Hematopoietic multipotent progenitor cell (in vitro differentiated cells): ENCODE data around the gene CD24. TPM values are rescaled to one million over a fixed set of nuclear protein-coding genes. Genes with fewer than 3 reads are reported as not detected.
A peak's percentile ranks its signal among the peaks of the same experiment; 100 is the strongest.
"Not testable (repeated sequence)": the region's sequence is repeated elsewhere in the genome, so short reads cannot be mapped to it uniquely, and the experiment has no call there.

ENCODE experiments used
- DNase-seq, 3 donors: peaks; one replicate each; pipeline ENCODE4 v3.0.0-alpha.2; 2011 to 2015; ENCODE audit warnings: low read depth in 2 of 3, low spot score in 2 of 3
- total RNA-seq: library from RNA; depleted of rRNA; stranded (reverse); fragments of >200 nt; gene quantifications from one replicate; pipeline ENCODE4 v1.2.3, GENCODE V29; 2012

CD24 gene
- total RNA-seq, 1 donor = 3.5 TPM

DNA sequence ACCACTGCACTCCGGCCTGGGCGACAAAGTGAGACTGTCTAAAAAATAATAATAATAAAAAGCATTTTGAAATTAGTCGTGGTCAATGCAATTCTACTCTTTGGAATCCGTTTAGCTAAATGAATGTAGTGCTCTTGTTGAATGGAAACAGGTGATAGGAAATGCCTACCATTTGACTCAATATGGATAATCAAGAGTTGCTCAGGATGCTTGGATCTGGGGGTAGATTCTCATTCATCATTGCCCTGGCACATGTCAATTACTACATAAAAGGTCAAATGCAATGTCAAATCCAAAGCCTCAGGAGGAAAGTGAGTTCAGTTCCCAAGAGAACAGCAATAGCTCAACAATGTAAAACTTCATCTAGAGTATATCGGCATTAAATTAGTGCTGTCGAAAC is 3.8 kb downstream of the CD24 start:
- DNase-seq = not testable (repeated sequence)

DNA sequence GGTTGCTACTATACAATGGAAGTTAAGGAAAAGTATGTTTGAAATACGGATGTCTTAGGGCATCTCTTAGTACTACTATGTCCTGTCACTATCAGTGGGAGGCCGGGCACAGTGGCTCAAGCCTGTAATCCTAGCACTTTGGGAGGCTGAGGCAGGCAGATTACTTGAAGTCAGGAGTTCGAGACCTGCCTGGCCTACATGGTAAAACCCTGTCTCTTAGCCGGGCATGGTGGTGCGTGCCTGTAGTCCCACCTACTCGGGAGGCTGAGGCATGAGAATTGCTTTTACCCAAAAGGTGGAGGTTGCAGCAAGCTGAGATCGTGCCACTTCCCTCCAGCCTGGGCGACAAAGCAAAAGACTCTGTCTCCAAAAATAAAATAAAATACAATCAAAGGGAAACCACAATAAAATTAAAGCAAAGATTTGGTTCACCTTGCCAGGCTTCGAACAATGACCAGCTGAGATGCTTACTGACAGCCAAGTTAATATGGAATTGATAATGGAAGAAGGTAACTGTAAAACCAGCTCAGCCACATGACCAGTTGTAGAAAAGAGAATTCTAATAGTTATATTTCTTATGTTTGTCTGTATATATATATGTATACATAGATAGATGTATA is 6.5 kb downstream of the CD24 start:
- no peak for DNase-seq

DNA sequence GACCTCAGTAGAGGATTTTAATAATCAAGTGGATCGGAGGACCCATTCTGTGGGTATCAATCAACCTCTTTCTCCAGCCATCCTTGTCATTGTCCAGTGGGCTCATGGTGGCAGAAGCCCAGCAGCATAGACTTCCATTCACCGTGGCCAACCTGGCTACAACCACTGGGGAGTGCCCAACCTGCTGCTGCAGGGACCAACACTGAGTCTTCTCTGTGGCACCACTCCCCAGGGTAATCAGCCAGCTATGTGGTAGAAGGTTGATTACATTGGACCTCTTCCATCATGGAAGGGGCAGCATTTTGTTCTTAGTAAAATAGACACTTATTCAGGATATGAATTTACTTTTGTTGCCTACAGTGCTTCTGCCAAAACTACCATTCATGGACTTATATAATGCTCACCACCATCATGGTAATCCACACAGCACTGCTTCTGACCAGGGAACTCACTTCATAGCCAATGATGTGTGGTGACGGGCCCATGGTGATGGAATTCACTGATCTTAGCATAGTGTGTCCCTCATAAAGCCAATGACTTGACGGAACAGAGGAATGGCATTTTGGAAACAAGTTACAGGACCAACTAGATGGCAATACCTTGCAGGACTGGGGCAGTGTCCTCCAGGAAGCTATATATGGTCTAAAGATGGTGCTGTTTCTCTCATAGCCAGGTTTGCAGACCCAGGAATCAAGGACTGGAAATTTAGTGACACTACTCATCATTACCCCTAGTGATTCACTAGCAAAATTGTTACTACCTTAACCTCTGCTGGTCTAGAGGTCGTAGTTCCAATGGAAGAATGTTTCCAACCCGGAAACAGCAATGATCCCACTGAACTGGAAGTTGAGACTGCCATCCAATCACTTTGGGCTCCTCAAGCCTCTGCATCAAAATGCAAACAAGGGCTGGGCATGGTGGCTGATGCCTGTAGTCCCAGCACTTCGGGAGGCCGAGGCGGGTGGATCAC is 7.6 kb downstream of the CD24 start:
- DNase-seq = no peak

DNA sequence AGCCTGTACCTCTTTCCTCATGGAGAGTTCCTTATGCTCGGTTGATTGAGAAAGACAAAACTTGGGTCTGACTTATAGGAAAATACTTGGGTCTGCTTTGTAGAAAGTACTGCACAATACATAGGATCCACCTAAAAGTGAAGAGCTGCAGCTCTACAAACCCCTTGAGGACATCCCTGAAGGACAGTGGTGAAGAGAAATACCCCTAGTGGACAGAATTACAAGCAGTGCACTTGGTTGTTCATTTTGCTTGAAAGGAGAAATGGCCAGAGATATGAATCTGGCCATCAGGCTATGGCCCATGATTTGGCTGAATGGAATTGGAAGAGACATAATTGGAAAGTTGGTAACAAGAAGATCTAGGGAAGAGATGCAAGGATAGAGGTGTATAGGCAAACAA is 8.3 kb downstream of the CD24 start:
- no peak for DNase-seq

DNA sequence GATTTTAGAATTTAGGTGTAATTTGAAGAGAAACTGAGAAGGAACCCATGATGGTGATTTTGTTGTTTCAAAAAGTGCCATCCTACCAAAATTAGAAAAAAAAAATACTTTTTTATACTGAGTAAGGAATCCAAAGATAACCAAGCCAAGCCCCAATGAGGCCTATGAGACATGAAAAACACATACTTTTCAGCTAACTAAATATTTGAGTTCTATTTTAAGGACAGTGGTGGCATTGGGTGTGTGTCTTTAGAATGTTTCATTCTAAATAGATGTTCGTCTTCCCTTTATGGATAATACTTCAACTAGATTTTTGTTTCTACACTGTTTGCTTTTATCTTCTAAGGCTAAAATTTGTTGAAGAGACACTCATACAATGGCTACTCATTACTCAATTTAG is 9.6 kb downstream of the CD24 start:
- no peak for DNase-seq

DNA sequence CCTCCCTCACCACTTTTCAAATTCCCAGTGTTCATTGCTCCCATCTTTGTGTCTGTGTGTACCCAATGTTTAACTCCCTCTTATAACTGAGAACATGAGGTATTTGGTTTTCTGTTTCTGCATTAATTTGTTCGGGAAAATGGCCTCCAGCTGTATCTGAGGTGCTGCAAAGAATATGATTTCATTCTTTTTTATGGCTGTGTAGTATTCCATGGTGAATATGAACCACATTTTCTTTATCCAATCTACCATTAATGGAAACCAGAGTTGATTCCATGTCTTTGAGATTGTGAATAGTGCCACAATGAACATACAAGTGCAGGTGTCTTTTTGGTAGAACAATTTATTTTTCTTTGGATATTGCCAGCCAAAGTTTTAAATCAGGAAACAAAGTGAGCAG is 10.4 kb downstream of the CD24 start:
- DNase-seq = no peak

DNA sequence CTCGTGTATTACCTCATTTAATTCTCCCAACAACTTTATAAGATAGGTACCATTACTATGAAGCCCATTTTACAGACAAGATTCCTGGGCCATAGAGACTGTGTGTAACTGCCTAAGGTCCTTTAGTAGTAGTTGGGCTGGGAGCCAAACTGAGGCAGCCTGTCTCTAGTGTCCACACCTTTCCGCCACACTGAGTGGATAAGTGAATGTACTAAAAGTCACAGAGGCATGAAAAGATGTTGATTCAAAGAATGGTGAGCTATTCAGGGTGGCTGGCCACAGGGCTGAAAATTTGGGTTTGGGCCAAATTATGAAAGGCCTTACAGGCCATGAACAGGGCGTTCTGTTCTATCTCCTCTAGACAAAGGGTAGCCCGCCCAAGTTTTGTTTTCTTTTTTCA is 11.0 kb downstream of the CD24 start:
- no peak for DNase-seq

DNA sequence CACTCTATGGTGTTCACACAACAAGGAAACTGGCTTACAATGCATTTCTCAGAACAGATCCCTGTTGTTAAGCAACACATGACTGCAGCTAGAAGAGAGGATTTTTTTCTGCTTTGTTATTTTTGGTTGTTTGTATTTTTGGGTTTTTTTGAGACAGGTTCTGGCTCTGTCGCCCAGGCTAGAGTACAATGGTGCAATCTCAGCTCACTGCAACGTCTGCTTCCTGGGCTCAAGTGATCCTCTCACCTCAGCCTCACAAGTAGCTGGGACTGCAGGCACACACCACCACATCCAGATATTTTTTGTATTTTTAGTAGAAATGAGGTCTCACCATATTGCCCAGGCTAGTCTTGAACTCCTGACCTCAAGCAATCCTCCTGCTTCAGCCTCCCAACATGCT is 12.7 kb downstream of the CD24 start:
- no peak for DNase-seq

DNA sequence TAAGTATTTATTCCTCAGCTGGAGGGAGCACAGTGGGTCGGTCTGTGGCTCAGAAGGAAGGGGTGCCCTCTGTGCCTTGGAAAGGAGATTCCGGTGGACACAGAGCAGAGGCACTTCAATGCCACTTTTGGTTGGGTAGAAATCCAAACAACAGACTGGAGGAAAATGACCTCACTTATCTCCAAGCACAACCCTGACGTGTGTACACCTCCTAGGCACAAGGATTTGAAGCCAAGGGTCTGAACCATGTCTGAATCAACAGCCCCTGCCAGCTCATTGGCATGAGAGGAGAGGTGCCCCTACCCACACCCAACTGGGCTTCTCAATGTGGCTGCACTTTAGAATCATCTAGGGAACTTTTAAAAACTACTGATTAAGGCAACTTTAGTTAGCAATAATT is 13.4 kb downstream of the CD24 start:
- DNase-seq = no peak

DNA sequence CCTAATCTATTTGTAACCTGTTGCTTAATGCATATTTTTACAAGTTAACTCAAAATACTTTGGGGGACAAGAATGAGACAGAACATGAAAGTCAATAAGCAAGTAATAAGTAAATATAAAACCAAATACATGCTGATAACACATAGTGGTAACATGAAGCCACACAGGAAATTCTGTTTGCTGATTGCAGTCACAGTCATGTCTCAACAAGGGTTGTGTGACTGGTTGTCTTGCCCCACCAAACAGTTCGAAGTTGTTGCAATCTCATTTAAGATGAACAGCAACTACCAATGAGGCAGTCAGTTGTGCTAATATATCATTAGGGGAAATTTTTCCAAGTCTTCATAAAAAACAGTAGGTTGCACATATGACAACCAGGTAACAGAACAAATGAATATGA is 14.5 kb downstream of the CD24 start:
- DNase-seq = no peak

DNA sequence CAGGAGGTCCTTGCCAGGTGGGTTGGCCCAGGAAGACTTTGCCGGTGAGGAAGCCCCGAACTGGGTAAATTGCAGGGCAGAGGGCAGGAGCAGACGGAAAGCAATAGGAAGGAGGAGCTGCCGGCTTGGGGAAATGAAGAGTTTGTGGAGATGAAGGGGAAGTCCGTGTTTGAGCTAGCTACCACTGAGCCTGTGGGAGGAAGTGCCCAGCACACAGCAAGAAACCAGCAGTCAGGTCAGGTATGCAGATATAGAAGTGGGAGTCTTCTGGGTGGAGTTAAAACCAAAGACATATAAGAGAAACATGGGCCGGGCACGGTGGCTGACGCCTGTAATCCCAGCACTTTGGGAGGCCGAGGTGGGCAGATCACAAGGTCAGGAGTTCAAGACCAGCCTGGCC is 34.7 kb downstream of the CD24 start:
- no peak for DNase-seq

DNA sequence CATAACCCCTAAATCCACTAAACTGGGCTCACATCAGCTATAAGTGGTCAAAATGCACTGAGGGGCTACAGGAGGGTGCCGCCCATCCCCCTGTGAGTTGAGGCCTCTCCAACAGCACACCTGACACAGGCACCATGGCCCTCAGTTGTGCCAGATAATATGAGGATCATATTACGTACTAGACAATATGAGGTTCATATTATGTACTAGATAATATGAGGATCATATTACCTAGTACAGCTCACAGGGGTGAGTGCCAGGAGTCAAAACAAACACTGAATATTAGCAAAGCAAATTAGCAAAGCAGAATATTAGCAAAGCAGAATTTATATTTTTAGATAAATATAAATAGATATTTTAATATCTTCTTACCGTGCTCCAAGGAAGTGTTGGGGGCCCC is 35.3 kb downstream of the CD24 start:
- DNase-seq = no peak

DNA sequence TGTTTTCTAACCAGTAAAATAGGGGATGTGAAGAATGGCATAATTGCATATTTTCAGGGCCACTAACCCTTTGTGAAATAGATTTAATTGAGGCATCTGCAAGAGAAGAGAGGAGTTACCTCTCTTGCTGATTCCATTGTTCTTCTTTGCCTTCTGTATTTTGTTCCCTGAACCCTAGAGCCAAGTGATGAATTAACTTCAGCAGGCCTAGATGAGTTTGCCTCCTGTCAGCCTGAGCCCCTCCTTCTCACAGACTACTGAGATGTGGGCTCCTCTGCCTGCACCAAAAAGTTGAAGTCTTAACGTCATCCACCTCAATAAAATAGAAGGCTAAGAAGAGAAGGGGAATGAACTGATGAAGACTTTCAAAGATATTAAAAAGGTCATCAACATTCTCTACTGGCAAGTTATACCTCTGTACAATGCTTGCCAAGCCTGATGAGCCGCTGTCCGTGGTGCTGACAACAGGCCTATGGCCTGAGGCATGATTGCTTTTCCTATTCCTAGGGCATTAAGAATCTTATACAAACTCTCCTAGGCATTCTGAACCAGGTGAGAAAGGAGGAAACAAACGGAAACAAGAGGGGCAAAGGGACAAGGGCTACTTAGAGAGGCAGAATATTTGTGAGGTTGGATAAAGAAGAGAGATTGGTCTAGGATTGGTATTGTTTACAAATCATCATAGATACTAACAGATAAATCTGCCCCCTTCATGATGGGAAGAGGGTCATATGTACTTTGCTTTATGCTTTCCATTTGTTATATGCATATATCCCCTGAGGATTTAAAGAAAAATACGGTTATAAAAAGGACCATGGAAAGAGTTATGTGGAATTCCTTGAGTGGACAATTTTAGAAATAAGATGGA is 46.8 kb downstream of the CD24 start:
- DNase-seq = peak in 2 of 3 donors; percentile 25 to 61

DNA sequence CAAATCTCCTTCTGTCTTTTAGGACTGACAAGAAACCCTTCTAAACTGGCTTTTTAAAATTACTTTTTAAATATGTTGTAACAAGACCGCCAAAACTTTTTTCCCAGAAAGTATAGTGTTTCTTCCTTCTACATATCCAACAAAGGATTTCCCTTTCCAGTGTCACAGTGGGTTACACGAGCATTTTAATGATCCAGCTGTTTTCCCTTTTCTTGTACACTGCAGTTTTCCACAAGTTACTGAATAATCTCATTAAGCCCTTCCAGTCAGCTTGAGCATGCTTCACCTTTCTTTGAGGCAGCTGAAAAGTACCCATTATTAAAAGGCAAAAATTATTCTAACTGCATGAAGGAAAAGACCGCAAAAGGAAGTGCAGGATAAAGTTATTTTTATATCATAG is 48.6 kb downstream of the CD24 start:
- no peak for DNase-seq

DNA sequence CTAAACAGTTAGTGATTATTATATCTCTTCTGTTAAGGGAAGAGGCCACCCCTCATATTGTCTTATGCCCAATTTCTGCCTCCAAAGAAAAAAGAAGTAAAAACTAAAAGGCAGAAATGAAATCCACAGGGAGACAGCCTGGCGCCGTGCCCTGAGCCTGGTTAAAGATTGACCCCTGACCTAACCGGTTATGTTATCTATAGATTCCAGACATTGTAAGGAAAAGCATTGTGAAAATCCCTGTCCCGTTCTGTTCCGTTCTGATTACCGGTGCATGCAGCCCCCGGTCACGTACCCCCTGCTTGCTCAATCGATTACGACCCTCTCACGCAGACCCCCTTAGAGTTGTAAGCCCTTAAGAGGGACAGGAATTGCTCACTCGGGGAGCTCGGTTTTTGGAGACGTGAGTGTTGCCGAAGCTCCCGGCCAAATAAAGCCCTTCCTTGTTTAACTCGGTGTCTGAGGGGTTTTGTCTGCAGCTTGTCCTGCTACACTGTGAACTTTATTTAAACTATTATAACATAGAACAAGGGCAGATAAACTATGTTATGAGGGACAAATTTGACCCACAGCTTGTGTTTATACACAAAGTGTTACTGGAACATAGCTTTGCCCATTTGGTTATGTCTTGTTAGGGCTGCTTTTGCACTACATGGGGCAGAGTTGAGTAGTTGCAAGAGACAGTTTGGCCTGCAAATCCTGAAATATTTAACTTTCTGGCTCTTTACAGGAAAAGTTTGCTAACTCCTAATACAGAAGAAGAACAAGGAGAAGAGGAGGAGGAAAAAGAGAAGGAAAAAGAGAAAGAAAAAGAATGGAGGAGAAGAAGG is 49.6 kb downstream of the CD24 start:
- DNase-seq = no peak

DNA sequence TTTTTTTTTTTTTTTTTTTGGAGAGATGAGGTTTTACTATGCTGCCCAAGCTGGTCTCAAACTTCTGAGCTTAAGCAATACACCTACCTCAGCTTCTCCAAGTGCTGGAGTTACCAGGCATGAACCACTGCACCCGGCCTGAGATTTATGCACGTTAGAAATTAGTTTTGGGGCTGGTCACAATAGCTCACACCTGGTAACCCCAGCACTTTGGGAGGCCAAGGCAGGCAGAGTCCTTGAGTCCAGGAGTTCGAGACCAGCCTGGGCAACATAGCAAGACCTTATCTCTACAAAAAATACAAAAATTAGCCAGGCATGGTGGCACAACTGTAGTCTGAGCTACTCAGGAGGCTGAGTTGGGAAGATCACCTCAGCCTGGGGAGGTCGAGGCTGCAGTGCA is 51.9 kb downstream of the CD24 start:
- no peak for DNase-seq
